AG20443 (cell line): ENCODE measurements around the gene MIA3.
"Not testable (repeated sequence)": the region's sequence is repeated elsewhere in the genome, so short reads cannot be mapped to it uniquely, and the experiment has no call there.

ENCODE experiments used
- DNase-seq: peaks from one replicate; pipeline ENCODE4 v3.0.0; 2012; ENCODE audit warnings: low spot score, mixed read lengths

MIA3 gene

GRCh38 chr1:222669107-222669506, 51.2 kb downstream of the MIA3 start:
- not testable (repeated sequence) for DNase-seq

DNA sequence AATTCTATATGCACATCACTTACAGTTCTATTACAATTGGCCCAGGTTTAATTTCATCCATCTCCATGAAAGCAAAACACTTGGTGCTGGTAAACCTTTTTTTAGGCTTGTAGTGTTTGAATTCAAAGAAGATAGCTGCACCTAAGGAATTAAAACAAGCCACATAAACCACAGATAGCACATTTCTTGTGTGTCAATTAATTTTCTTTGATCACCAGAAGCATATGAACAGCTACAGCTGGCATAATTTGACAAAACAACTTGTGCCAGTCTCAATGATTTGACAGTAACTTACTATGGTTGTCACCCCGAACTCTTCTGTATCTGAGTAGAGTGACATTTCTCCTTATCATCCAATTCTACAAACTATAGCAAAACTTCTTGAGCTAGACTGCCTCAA, 52.2 kb downstream of the MIA3 start:
- DNase-seq, result no peak

DNA sequence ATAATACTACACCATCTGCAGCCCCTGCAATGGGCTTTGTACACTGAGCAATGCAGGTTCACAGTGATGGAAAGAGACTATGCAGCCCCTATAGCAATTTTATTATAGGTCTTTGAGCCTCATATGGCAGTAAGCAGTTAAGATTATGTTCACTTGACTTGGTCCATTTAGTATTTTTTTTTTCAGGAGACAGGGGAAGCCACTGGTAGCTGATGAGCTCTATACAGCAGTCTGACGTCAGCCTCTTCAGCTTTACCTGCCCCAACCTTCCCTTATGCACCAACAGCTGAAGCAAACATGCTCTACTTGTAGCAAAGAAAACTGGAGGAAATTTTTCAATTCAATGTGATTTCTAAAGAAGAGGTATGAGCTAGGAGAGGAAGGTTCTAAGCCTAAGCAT, 62.2 kb downstream of the MIA3 start:
- DNase-seq, result no peak

DNA sequence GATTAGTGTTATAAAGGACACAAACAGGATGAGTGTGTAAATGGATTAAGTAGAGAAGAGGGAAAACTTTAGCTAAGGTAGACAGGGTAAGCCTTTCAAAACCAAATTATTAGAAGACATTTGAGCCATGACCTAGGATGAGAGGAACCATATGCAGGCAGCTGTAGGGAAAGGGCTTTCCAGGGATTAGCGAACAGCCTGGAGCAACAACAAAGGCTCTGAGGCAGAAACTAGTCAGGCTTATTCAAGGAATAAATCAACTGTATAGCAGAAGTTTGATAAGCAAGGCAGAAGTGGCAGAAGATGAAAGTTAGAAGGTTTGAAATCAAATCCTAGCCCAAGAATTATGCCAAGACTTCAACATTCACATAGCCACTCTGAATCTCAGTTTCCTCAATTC, 73.1 kb downstream of the MIA3 start:
- DNase-seq, result no peak

GRCh38 chr1:222694927-222695326, 77.0 kb downstream of the MIA3 start:
- DNase-seq, result no peak

- no peak for DNase-seq
These were observed 78.8 kb downstream of the MIA3 start for GRCh38 chr1:222696741-222697140.

- no peak for DNase-seq
These were observed 79.3 kb downstream of the MIA3 start for GRCh38 chr1:222697203-222697602.

- DNase-seq, result peak; percentile 67
These were observed 79.9 kb downstream of the MIA3 start for GRCh38 chr1:222697826-222698225.

DNA sequence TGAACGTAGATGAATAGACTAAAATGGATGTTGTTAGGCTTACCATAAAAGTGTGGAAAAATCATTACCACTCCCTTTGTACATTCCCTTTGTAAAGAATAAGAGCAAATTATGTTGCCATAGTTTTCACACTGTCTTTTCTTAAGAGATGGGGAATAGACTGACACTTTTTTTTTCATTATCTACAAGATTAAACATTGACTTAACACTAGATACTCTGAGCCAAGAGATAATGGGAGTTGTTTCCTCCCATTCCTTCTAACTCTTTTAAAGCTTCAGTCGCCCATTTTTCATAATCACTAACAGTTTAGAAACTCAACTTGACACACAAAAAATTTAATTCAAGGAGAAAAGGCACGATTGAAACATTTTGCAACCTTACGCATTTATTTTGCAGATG, 84.3 kb downstream of the MIA3 start:
- no peak for DNase-seq

DNA sequence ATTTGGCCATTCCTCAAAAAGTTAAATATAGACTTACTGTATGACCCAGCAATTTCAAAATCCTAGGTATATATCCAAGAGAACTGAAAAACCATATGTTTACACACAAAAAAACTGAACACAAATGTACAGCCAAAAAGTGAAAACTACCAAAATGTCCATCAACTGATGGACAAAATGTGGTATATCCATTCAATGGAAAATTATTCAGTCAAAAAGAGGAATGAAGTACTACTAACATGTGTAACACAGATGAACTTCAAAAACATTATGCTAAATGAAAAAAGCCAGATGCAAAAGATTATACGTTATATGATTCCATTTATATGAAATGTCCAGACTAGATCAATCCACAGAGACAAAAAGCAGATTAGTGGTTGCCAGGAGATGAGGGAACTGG, 86.4 kb downstream of the MIA3 start:
- no peak for DNase-seq

GRCh38 chr1:222706815-222707214, 88.9 kb downstream of the MIA3 start:
- DNase-seq, result no peak

- peak; percentile 7 for DNase-seq
These were observed 91.8 kb downstream of the MIA3 start for GRCh38 chr1:222709700-222710153.

DNA sequence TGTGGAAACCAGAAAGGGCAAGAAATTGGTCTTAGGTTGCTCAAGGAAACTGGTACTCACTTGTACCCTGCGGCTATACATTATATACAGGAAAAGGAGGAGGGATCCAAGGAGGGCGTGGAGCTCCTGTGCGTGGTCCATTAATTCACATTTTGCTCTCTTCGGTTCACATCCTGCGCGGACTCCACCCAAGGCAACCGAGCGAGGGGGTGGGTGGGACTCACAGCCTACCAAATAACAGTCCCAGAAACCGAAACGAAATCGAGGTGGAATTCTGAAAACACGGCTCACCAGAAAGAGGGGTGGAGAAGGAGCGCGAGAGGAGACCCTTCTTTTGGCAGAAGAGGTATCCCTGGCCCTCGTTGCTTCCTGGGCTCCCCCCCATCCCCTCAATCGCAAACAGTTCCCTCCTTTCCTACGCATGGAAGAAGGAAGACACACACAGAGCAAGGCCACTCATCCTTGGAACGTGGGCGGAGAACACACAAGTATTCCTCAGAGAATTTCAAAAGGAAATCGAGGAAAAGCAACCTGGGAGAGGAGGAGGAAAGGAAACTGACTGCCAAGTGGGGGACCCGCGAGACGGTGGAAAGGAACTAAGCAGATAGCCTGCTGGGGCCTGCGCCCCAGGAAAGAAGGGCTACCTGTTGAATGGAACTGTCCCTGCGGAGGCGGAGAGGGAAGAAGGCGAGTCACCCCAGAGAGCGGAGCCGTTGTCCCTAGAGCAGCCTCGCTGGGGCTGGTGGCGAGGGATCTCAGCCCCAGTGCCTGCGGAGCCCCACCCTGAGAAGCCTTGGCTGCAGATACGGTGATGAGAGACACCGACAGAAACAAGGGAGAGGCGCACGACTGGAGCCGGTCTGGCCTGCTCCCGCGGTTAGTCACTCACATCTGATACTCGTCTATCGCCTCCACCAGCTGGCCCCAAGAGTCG, 93.7 kb downstream of the MIA3 start:
- DNase-seq, result peak; percentile 74

DNA sequence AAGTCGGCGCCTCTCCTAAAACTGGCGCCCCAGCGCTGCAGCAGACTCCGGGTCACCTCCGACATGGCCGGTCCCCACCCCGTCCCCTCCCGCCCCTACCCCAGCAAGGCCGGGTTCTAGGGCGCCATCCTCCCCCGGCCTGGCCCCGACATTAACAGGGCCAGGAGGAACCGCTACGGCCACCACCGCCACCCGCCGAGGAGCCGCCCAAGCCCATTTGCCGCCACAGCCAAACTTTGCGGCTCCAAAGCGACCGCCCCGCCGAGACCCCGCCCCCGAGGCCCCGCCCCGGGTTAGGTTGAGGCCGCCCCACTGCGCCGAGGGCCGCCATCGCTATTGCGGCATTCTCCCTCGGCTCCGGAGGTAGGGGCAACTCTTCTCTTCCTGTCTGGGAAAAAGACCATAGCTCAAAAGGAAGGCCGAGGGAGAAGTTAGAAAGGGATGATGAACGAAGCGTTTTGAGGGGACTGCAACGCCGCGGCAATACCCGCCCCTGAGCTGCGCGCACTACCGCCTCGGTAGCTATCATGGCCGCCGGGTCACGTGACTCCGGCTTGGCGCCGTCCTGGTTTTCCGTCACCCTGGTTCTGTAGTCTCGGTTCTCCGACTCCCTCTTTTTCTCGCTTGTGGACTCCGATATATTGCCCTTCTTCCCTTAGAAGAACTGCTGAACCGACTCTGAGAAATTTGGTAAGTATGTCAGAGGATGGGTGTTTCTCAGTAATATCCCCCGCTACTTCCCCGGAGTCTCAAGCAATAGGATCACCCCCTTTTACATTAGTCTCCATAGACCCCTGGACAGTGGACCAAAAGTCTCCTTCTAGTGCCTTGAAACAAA, 94.6 kb downstream of the MIA3 start, which contains the start of the genes AIDA and BROX:
AIDA (minus strand) TSS at position 239 of the 838 bp plus-strand sequence; CDS start at position 65, 174 bp downstream.
BROX (plus strand) TSS at position 312 of the 838 bp plus-strand sequence. CDS start 3,136 bp downstream, outside the sequence.
- DNase-seq, result peak; percentile 97

- peak; percentile 95 for DNase-seq
These were observed 95.4 kb downstream of the MIA3 start for GRCh38 chr1:222713091-222713961.

GRCh38 chr1:222716393-222716792, 98.5 kb downstream of the MIA3 start:
- DNase-seq, result no peak
